ENCODE measurements around the gene CTDNEP1.

Gene CTDNEP1

DNA sequence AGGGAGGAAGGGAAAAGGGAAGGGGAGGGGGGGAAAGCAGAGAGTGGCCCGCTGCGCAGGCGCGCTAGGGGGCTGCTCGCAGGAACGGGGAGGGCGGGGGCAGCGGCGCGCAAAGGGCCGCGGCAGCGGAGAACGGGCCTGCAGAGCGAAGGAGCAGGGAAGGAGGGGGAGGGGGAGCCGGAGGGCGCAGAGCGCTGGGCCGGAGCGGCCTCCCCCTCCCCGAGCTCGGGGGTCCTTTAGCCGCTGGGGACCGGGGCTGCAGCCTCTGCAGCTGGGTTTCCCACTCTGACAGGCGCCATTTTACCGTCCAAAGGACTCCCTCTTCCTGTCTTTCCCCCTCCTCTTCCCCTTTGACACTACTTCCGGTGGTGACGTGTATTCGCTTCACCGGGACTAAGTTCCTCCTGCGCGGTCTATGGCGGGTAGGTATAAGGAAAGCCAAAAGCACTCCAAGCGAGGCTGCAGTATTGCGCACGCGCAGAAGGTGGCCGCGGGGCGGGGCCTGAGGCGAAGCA lies at the start of gene CTDNEP1:
CTDNEP1 (minus strand) TSS at position 74 of the 515 bp plus-strand sequence. CDS start 438 bp downstream, outside the sequence.
- peak; percentile 67 for DNase-seq (ENCODE audit: low read depth)

DNA sequence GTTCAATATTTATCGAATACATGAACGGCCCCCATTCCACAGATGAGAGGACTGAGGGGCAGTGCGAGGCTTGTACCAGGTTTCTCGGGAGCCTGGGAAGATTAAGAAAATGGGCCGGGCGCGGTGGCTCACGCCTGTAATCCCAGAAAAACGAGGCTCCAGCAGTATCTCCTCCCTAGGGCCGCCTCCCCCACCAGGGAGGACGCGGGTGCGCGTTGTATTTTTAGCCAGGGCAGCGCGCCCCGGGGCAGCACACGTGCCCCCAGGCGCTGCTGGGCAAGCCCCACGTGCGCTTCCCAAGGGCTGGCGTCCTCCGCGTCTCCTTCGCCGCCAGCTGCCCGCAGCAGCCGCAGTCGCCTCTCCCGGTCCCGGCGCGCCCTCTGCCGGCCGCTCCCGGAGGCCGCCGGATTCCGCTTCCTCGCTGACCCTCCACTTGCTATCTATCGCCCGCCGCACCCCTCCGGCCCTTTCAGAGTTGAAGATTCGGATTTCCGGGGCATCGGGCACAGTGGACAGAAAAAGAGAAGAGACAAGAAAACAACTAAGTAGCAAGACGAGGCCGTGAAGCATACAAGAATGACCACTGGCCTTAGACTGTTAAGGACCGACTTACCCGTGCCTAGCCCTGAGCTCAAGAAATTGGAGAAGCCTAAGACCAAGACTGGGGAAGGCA lies 44.8 kb upstream of the CTDNEP1 start:
- DNase-seq (ENCODE audit: low read depth) = peak; percentile 59

DNA sequence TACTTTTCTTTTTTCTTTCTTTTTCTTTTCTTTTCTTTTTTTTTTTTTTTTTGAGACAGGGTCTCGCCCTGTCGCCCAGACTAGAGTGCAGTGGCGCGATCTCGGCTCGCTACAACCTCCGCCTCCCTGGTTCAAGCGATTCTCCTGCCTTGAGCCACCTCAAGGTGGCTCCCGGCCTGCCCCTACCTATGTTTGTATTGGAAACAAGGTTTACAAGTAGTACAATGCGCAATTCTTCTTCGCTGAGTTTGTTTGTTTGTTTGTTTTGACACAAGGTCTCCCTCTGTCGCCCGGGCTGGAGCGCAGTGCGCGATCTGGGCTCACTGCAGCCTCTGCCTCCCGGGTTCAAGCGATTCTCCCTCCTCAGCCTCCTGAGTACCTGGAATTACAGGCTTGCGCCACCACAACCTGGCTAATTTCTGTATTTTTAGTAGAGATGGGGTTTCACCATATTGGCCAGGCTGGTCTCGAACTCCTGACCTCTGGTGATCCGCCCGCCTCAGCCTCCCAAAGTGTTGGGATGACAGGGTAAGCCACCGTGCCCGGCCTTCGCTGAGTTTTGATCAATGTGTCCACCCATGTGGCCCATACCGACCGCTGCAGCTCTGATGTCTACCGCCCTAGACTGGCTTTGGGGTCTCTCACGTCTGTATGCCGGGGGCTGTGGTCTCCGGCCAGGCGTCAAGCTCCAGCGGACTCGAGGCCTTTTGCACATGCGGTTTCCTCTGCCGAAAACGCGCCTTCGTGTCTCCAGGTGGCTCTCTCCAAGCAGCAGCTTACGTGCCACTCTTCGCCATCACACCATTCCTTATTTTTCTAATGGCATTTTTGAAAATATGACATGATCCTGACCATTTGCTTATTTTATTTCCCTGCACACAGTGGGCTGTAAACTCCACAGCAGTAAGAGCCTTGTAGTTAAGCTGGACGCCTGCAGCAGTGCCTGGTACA lies 44.0 kb upstream of the CTDNEP1 start:
- DNase-seq (ENCODE audit: low read depth) = no peak

DNA sequence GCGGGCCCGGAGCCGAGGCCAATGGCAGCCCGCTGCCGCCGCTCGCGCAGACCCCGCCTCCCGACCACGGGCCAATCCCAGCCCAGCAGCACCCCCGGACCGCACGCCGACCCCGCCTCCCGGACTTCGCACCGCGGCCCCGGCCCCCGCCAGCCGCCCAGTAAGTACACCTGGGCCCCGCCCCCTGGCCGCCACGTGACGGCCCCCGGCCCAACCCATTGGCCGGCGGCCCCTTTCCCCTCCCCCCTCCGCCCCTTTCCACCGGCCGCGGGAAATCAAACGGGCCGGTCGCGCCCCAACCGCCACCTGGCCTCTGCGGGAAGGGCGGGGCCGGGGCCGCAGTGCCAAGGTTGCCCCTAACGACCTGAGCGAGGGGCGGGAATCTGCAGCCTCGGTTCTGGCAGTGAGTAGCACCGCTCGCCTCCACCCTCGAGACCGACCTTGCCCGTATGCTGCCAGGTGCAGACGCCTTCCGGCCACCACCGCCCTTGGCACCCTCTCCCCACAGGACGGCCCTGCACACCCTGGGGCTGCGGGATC lies 43.1 kb upstream of the CTDNEP1 start, which contains the start of gene YBX2:
YBX2 (minus strand) TSS at position 26 of the 540 bp plus-strand sequence. CDS start 139 bp downstream, outside the sequence.
- peak; percentile 55 for DNase-seq (ENCODE audit: low read depth)

DNA sequence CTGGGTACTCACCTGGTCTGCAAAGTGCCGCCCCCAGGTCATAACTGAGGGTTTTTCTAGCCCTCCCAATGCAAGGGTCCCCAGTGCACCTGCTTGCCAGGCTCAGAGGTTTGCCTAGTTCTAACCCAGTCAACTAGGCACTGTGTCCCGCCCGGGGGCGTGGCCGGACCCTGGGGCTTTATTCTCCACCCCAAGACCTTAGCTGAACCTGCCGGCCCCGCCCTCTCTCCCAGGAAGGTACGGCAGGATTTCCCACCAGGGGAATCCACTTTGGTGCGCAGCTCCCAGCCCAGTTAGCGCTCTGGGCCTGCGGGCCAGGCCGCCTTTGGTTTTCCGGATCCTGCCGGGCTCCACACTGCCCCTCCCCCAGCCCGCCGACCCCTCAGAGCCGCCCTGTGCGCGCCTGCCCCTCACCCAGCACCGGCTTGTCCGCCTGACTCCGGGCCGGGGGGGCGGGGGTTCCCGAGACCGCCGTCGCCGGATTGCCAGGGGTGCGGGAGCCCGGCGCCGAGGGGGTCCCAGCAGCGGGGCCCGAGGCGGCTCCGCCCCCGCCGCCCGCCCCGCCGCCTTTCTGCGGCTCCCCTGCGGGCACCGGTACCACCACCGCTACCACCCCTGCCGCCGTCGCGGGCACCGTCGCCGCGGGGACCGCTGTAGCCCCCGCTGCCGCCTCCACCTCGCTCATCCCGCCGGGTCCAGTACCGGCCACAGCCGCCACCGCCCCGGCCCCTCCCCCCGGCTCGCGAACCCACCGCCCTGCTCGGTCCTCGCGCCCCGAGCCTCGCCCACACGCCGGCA lies 42.5 kb upstream of the CTDNEP1 start:
- DNase-seq (ENCODE audit: low read depth) = no peak

DNA sequence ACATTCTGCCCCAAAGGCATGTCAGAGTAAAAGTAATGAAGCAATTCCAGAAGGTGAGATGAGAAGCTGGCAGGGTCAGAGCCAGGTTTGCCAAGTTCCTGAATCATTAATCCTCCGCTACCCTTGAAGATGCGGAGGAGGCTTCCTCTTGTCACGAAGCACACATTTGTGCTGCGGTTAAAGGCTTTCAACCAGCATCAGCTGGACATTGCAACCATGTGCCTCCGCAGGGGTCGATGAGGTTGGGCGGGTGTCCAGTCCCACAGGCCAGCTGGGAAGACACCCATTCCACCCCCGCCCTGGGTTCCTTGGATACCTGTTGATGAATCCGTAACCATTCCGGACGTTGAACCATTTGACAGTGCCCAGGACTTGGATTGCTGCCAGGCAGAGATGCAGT lies 41.6 kb upstream of the CTDNEP1 start:
- DNase-seq (ENCODE audit: low read depth) = no peak

DNA sequence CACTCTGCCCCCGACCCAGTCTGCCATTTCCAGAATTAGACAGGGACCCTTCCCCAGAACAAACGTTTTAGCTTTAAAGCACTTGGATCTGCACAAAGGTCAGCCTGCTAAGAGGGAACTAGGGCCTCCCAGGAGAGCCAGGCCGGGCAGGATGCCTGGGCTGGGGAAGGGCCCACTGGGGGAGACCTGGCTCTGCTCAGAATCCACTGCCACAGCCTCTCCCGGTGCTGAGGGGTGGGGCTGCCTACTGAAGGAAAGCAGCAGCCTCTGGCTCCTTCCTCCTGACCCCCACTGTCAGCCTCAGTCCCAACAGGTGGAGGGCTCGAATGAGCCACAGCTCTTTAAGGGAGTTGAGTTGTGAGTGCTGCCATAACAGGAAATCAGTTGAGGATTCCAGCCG lies 41.2 kb upstream of the CTDNEP1 start:
- no peak for DNase-seq (ENCODE audit: low read depth)

DNA sequence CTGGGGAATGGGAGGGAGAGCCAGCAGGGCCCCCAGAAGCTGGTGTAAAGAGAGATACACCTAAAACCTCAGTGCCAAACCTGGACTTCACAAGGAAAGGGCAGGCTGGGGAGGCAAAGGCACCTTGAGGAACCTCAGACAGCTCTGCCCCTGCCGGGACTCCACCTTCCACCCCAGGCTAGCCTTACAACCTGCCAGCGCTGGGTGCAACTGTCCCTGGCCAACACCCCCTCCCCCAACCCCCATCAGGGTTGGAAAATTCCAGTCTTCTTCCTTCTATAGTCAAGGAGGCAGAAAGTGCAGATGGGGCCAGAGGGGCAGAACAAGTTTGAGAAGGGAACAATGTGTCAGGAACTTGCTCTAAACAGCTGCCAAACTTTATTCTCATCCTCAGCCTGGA lies 40.7 kb upstream of the CTDNEP1 start:
- no peak for DNase-seq (ENCODE audit: low read depth)

DNA sequence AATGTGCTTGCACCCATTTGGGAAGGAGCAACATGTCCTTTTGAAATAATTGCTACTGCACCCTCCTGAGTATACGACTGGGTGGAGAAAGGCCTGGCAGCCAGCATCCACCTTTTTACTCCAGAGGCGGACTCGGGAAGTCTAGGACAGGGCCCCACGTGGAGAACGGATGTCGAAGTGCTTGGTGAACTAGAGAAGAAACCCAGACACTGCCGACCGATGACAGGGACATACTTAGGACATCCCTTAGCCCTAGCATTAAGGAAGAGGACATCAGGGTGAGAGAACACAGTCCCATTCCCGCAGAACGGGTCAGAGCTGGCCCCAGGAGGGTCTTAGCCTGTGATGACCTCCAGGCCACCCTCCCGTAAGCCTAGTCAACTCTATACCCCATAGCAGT lies 39.2 kb upstream of the CTDNEP1 start:
- no peak for DNase-seq (ENCODE audit: low read depth)

DNA sequence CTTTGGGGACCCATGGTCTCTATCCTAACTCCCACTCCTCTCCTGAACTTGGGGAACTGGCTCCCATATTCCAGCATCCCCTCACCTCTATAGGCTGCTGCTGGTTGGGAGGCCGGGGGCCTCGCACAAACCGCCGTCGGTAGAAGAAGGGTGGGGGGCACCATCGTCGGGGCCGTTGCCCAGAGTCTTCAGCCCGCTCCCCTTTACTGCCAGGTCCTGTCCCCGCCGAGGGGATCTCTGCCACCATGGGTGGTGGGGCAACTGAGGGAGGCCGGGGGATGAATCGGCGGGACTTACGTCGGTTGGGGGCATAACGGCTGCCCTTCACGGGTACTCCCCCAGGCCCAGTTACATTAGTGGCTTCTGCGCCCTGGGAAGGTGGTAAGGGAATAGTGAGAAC lies 38.6 kb upstream of the CTDNEP1 start:
- no peak for DNase-seq (ENCODE audit: low read depth)

DNA sequence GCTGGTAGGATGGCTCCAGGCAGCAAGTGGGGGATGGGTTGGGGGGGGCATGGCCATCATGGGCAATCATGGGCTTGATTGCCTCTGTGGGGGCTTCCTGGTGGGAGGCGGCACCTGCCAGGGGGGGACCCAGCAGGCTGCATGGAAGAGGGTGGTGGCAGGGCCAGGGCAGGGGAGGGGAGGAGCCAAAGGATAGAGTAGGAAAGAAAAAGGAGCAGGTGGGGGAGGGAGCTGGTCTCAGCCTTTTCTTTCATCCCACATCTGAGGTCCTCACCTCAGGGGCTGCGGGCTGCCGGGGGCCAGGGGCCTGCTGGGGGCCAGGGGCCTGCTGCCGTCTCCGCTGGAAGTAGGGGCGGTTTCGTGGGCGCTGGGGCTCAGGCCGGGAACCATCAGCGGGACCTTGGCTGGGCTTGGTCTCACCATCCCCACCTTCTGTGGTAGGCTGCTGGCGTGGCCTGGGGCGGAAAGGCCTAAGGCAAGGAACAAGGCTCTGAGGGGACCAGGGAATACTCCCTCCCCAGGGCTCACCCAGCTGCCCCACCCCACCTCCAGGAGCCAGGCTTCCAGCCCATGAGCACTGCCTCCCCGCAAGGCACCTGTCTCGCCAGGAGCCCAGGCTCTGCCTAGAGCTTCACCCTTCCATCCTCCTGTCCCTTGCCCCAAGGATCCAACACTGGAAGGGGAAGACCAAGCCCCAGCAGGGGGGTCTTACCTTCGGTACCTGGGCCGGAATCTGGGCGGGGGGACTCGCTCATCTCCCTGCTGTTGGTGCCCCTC lies 37.9 kb upstream of the CTDNEP1 start:
- DNase-seq (ENCODE audit: low read depth) = no peak

DNA sequence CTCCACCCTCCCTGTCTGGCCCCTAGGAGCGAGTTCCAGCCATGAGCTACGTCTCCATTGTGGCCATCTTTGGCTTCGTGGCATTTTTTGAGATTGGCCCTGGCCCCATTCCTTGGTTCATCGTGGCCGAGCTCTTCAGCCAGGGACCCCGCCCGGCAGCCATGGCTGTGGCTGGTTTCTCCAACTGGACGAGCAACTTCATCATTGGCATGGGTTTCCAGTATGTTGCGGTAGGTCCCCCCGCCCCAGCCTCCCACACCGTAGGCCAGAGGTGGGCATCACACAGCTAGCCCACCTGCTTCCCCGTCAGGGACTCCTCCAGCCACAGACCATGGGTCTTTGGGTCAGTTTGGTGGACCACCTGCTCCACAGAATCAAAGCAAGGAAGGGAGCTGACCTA lies 34.1 kb upstream of the CTDNEP1 start:
- no peak for DNase-seq (ENCODE audit: low read depth)

DNA sequence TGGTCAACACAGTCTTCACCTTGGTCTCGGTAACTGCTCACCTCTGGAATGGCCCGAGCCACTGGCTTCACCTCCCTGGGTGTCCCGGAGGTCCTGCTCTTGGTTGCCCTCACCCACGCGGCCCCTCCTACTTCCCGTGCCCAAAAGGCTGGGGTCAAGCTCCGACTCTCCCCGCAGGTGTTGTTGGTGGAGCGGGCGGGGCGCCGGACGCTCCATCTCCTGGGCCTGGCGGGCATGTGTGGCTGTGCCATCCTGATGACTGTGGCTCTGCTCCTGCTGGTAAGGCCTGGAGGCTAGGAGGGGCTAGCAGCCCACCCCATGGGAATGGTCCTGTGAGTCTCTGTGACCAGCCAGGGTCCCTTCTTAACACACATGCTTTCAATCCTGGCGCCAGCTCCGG lies 33.4 kb upstream of the CTDNEP1 start:
- no peak for DNase-seq (ENCODE audit: low read depth)

DNA sequence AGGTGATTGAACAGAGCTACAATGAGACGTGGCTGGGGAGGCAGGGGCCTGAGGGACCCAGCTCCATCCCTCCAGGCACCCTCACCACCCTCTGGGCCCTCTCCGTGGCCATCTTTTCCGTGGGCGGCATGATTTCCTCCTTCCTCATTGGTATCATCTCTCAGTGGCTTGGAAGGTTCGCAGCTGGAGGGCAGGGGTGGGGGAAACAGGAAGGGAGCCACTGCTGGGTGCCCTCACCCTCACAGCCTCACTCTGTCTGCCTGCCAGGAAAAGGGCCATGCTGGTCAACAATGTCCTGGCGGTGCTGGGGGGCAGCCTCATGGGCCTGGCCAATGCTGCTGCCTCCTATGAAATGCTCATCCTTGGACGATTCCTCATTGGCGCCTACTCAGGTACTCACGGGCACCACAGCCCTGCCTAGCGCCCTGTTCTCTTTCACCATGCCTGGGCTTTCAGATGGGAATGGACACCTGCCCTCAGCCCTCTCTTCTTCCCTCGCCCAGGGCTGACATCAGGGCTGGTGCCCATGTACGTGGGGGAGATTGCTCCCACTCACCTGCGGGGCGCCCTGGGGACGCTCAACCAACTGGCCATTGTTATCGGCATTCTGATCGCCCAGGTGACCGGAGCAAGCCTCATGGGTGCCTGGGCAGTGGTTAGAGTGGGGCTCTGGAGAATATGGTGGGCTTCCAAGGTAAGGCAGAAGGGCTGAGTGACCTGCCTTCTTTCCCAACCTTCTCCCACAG lies 32.1 kb upstream of the CTDNEP1 start:
- no peak for DNase-seq (ENCODE audit: low read depth)

DNA sequence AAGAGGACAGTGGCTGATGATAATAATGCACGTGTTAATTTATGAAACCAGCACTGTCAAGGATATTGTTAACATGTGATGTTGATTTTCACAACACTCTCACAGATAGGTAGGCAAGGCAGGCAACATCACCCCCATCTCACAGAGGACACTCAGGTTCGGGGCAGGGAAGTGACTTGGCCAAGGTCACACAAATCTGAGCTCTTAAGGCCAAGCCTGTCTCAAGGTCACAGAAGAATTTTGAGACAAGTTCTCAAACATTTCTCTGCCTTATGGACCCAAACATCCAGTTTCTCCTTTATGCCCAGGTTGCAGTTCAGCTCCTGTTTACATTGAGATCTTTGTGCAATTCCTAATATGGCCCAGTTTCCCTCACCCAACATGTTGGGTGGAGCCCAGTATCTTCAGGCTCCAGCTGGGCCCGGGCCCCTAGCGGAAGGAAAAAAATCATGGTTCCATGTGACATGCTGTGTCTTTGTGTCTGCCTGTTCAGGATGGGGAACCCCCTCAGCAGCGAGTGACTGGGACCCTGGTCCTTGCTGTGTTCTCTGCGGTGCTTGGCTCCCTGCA lies 31.3 kb upstream of the CTDNEP1 start:
- no peak for DNase-seq (ENCODE audit: low read depth)

DNA sequence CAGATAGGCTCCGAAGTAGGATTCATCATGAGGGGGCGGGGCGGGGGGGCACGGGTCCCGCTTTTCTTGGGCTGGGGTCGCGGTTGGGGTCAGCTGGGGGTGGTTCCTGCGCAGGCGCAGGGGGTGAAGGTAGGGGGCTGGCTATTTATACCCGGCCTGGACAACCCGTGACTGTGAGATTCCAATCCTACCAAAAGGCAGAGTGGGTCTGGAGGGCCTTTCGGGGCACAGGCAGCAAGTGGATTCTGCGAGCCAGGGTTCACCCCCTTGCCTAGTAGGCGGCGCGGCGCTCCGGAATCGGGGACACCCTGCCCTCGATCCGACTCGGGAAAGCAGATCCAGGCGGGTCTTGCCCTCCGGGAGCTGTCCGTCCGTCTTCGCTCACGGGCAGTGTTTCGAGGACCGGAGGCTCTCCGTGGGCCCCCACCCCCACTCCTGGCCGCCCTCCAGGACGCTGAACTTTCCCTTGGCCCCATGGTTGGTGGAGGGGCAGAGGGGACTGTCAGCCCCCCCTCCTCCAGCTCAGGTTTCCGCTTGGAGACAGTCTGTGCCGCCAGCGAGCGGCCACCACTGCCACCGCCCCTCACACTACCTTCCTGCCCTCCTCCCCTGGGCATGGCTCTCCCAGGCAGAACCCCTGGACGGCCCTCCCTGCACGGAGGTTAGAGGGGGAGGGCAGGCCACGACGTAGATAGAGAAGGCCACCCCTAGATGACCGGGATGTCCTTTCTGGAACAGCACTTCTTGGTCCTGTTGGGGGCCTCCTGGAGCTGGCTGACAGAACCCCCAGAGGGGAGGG lies 30.6 kb upstream of the CTDNEP1 start:
- no peak for DNase-seq (ENCODE audit: low read depth)

DNA sequence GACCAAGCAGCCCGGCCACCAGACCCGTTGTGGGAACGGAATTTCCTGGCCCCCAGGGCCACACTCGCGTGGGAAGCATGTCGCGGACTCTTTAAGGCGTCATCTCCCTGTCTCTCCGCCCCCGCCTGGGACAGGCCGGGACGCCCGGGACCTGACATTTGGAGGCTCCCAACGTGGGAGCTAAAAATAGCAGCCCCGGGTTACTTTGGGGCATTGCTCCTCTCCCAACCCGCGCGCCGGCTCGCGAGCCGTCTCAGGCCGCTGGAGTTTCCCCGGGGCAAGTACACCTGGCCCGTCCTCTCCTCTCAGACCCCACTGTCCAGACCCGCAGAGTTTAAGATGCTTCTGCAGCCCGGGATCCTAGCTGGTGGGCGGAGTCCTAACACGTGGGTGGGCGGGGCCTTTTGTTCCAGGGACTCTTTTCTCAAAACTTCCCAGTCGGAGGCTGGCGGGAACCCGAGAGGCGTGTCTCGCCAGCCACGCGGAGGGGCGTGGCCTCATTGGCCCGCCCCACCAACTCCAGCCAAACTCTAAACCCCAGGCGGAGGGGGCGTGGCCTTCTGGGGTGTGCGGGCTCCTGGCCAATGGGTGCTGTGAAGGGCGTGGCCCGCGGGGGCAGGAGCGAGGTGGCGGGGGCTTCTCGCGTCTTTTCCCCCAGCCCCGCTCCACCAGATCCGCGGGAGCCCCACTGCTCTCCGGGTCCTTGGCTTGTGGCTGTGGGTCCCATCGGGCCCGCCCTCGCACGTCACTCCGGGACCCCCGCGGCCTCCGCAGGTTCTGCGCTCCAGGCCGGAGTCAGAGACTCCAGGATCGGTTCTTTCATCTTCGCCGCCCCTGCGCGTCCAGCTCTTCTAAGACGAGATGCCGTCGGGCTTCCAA lies 29.8 kb upstream of the CTDNEP1 start, which contains the start of gene SLC2A4:
SLC2A4 (plus strand) TSS at position 645 of the 879 bp plus-strand sequence; CDS start at position 862, 217 bp downstream.
- peak; percentile 74 for DNase-seq (ENCODE audit: low read depth)

DNA sequence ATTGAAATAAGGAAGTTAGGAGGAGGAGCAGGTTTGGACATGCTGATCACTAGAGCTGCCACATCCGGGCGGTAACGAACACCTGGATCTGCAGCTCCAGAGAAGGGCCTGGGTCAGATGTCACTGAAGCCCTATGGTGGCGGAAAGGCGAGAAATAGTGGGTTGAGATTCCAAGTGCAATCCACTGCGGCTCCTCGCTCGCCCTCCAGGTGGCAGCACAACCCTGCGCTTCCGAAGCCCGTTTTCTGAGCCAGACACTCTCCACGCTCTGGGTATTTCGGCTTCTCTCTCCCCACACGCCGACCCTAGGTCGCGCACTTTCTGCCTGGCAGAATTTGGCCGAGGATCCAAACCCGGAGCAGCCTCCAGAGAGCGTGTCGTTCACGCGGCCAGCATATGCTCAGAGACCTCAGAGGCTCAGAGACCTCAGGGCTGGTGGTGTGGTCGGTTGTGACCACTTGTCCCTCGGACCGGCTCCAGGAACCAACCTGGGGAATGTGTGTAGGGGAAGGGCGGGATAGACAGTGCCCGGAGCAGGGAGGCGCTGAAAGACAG lies 29.1 kb upstream of the CTDNEP1 start:
- peak; percentile 84 for DNase-seq (ENCODE audit: low read depth)

Data from activated T-cell treated with anti-CD3 and anti-CD28 coated beads for 1 hour (primary cell).